Loucy (cell line): Measurements from ENCODE around the gene PPARG.

ENCODE experiments used
- H2AFZ ChIP-seq: fragments of 200-600 bp; sonication (generic); 2 replicates; pipeline ENCODE4 v1.6.0; 2016; ENCODE audit warnings: antibody characterized with exemption, mild to moderate bottlenecking, low read length, moderate library complexity
- H3F3A ChIP-seq: fragments of 200-600 bp; 2 replicates; pipeline ENCODE4 v1.6.0; 2016; ENCODE audit warnings: antibody characterized with exemption, low read depth, mild to moderate bottlenecking
- H3K27me3 ChIP-seq: fragments of 200-600 bp; sonication (generic); 2 replicates; pipeline ENCODE4 v1.6.1; 2014; ENCODE audit warnings: low read length, mild to moderate bottlenecking; ENCODE audit not compliant: insufficient read depth, poor library complexity, severe bottlenecking
- H3K36me3 ChIP-seq: fragments of 200-600 bp; sonication (generic); 2 replicates; pipeline ENCODE4 v1.6.1; 2016; ENCODE audit warnings: low read length; ENCODE audit not compliant: insufficient read depth
- H3K4me1 ChIP-seq: fragments of 200-600 bp; sonication (generic); 2 replicates; pipeline ENCODE4 v1.5.1; 2014; ENCODE audit warnings: low read length, mild to moderate bottlenecking; ENCODE audit not compliant: insufficient read depth, poor library complexity, severe bottlenecking
- H3K4me2 ChIP-seq: fragments of 200-600 bp; sonication (generic); 2 replicates; pipeline ENCODE4 v1.6.0; 2014; ENCODE audit warnings: antibody characterized with exemption, low read length, low read depth, mild to moderate bottlenecking; ENCODE audit not compliant: poor library complexity, severe bottlenecking
- H3K4me3 ChIP-seq: fragments of 200-600 bp; sonication (generic); 2 replicates; pipeline ENCODE4 v1.5.1; 2014; ENCODE audit warnings: low read length, mild to moderate bottlenecking, mixed read lengths; ENCODE audit not compliant: poor library complexity, severe bottlenecking
- H3K79me2 ChIP-seq: fragments of 200-600 bp; sonication (generic); 2 replicates; pipeline ENCODE4 v1.6.1; 2014; ENCODE audit warnings: low read length; ENCODE audit not compliant: insufficient read depth
- H3K9ac ChIP-seq: fragments of 200-600 bp; sonication (generic); 2 replicates; pipeline ENCODE4 v1.6.0; 2014; ENCODE audit warnings: mild to moderate bottlenecking, low read depth, low read length, moderate library complexity; ENCODE audit not compliant: poor library complexity, severe bottlenecking
- H3K9me2 ChIP-seq: fragments of 200-600 bp; sonication (generic); replicated peaks from 2 replicates; pipeline ENCODE4 v1.6.1; 2016; ENCODE audit warnings: low read depth, low read length, mixed read lengths
- H3K9me3 ChIP-seq: fragments of 200-600 bp; sonication (generic); 2 replicates; pipeline ENCODE4 v1.6.1; 2014; ENCODE audit warnings: mild to moderate bottlenecking, antibody characterized with exemption, low read length, low read depth; ENCODE audit not compliant: insufficient read depth
- H4K20me1 ChIP-seq: fragments of 200-600 bp; sonication (generic); 2 replicates; pipeline ENCODE4 v1.6.0; 2014; ENCODE audit warnings: antibody characterized with exemption, low read length, mild to moderate bottlenecking; ENCODE audit not compliant: insufficient read depth, poor library complexity, severe bottlenecking
- CTCF ChIP-seq: fragments of 200-600 bp; sonication (generic); conservative IDR thresholded peaks from 2 replicates; pipeline ENCODE4 v1.5.1; 2014; ENCODE audit warnings: mild to moderate bottlenecking, antibody characterized with exemption, low read length
- EZH2phosphoT487 ChIP-seq: fragments of 200-600 bp; IDR thresholded peaks from 2 replicates; pipeline ENCODE4 v1.6.1; 2018; ENCODE audit warnings: antibody characterized with exemption, mild to moderate bottlenecking, moderate library complexity, borderline replicate concordance

Gene PPARG

GRCh38 chr3:12338595-12339546 lies 50.0 kb downstream of the PPARG start:
- Histone ChIP-seq H3K36me3 (no peaks in the 10 kb centered on the region), H3K9me2 (no peaks in the 10 kb centered on the region), H3K9ac (no peak overlapping the region), H2AFZ (no peak overlapping the region), H4K20me1 (no peaks in the 10 kb centered on the region), H3K4me2 (no peak overlapping the region), H3K27me3 (no peaks in the 10 kb centered on the region), H3F3A (peaks cover 3% of the 10 kb centered on the region; the same call in 1 of the 2 replicates), H3K9me3 (no peaks in the 10 kb centered on the region), H3K4me3 (no peak overlapping the region), H3K79me2 (no peaks in the 10 kb centered on the region), H3K4me1 (peaks cover 30% of the 10 kb centered on the region)
- TF ChIP-seq CTCF, result no peak
- no peak for TF ChIP-seq EZH2phosphoT487

GRCh38 chr3:12339701-12340480 lies 51.0 kb downstream of the PPARG start:
- Histone ChIP-seq H3K4me1 (peaks cover 28% of the 10 kb centered on the region), H3K36me3 (no peaks in the 10 kb centered on the region), H3K4me2 (no peak overlapping the region), H3K9me2 (no peaks in the 10 kb centered on the region), H2AFZ (no peak overlapping the region), H3K9ac (no peak overlapping the region), H3K9me3 (no peaks in the 10 kb centered on the region), H3K79me2 (no peaks in the 10 kb centered on the region), H4K20me1 (no peaks in the 10 kb centered on the region), H3K4me3 (no peak overlapping the region), H3F3A (peaks cover 3% of the 10 kb centered on the region; the same call in 1 of the 2 replicates), H3K27me3 (no peaks in the 10 kb centered on the region)
- TF ChIP-seq CTCF (no peak), EZH2phosphoT487 (no peak)

- Histone ChIP-seq H3K4me2 (no peak overlapping the region), H3K4me1 (peaks cover 27% of the 10 kb centered on the region), H3F3A (peaks cover 3% of the 10 kb centered on the region; the same call in 1 of the 2 replicates), H2AFZ (no peak overlapping the region), H3K9ac (no peak overlapping the region), H3K36me3 (no peaks in the 10 kb centered on the region), H3K9me3 (no peaks in the 10 kb centered on the region), H3K4me3 (no peak overlapping the region), H3K79me2 (no peaks in the 10 kb centered on the region), H3K27me3 (no peaks in the 10 kb centered on the region), H4K20me1 (no peaks in the 10 kb centered on the region), H3K9me2 (no peaks in the 10 kb centered on the region)
- TF ChIP-seq EZH2phosphoT487 (no peak), CTCF (no peak)
Observed at GRCh38 chr3:12340506-12340905, 51.6 kb downstream of the PPARG start.
